GM19452 (cell line): Measurements from ENCODE around the gene MS4A6E.
"Not testable (repeated sequence)": the region's sequence is repeated elsewhere in the genome, so short reads cannot be mapped to it uniquely, and the experiment has no call there.

ENCODE experiments used
- ATAC-seq: cut with Tn5 transposase; IDR thresholded peaks from one replicate; pipeline ENCODE4 v1.9.1; 2021; ENCODE audit not compliant: unreplicated experiment

Gene MS4A6E

DNA sequence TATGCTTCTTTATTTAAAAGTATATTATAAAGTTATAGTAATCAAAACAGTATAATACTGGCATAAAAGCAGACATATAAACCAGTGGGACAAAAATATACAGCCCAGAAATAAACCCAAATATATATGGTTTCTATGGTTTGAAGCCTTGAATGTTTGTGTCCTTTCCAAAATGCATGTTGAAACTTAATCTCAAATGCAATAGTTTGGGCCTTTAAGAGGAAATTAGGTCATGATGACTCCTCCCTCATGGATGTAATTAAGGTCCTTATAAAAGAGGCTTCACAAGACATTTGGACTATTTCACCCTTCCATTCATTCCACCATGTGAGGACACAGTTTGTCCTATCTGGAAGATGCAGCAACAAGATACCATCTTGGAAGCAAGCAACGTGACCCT is at the start of gene MS4A6E:
Gene MS4A6E (plus strand): TSS at position 301 of the 400 bp plus-strand sequence. CDS start 7,641 bp downstream, outside the sequence.
- no peak for ATAC-seq

DNA sequence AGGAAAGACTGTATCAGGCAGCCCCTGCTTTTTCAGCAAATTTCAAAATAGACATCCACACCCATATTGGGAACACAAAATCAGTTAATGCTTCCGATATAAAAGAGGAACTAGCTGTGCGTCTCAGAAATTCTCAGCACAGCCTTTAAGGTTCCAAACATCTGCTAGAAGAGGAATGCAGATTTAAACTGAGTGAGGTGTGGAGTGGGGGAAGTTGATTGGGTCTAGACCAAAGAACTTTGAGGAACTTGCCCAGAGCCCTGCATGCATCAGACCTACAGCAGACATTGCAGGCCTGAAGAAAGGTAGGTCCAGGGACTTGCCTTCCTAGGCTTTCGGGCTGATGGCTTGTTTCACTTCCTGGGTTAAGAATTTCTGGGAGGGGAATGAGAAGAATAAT is 46.6 kb upstream of the MS4A6E start, which contains the start of gene MS4A4A:
Gene MS4A4A (plus strand): TSS at position 255 of the 400 bp plus-strand sequence. CDS start 10 bp downstream, at position 265.
- ATAC-seq = no peak

- no peak for ATAC-seq
Observed at GRCh38 chr11:60281485-60281884, 45.6 kb upstream of the MS4A6E start.

- ATAC-seq = no peak
Observed at GRCh38 chr11:60282286-60282685, 44.8 kb upstream of the MS4A6E start.

DNA sequence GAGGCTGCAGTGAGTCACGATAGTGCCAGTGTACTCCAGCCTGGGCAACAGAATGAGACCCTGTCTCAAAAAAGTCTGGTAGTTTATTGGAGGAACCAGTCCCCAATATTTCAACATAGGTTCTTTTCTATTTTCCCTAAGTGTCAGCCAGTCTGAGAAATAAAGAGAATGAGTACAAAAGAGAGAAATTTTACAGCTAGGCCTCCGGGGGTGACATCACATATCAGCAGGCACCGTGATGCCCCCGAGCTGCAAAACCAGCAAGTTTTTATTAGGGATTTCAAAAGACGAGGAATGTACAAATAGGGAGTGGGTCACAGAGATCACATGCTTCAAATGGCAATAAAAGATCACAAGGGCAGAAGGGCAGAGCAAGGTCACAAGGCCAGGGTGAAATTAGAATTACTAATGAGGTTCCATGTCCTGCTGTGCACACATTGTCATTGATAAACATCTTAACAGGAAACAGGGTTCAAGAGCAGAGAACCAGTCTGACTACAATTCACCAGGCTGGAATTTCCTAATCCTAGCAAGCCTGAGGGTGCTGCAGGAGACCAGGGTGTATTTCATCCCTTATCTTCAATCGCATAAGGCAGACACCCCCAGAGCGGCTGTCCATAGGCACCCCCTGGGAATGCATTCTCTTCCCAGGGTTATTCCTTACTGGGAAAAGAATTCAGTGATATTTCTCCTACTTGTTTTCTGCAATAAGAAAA is 41.5 kb upstream of the MS4A6E start:
- ATAC-seq = not testable (repeated sequence)

GRCh38 chr11:60288531-60288930 is 38.5 kb upstream of the MS4A6E start:
- ATAC-seq = no peak

GRCh38 chr11:60292145-60292544 is 34.9 kb upstream of the MS4A6E start:
- ATAC-seq = no peak

DNA sequence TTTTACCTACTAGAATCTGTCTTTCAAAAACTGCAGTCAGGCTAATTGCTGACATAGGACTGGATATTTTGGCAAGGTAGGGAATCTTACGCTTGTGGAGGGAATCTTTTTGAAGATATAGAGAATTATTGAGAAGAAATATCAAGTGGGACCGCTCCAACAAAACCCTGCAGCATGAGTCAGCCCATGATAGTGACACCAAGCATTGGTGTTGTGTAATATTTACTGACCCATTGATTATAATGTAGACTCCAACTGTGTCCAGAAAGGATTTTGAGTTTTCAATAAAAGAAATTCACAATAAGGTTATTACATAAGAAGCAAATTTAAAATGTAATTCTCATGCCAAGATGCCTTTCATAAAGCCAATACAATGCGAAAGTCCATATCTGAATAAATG is 25.9 kb upstream of the MS4A6E start:
- no peak for ATAC-seq

- not testable (repeated sequence) for ATAC-seq
Observed at GRCh38 chr11:60301884-60302283, 25.2 kb upstream of the MS4A6E start.

DNA sequence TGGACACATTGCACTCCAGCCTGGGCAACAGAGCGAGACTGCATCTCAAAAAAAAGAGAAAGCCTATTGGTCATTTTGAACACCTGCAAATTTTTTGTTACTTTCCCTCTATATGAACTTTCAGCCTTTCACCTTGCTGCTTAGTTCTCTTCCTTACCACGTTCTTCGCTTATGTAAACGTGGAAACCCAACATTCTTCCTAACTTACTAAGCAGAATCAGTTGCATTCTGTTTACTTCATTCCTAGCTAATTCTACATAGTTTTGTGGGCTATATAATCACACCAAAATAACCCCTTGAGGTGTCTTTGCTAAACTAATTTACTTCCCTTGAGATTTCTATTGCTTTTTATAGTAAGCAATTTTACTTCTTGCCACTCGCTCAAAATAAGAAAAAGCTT is 23.4 kb upstream of the MS4A6E start:
- ATAC-seq = no peak

DNA sequence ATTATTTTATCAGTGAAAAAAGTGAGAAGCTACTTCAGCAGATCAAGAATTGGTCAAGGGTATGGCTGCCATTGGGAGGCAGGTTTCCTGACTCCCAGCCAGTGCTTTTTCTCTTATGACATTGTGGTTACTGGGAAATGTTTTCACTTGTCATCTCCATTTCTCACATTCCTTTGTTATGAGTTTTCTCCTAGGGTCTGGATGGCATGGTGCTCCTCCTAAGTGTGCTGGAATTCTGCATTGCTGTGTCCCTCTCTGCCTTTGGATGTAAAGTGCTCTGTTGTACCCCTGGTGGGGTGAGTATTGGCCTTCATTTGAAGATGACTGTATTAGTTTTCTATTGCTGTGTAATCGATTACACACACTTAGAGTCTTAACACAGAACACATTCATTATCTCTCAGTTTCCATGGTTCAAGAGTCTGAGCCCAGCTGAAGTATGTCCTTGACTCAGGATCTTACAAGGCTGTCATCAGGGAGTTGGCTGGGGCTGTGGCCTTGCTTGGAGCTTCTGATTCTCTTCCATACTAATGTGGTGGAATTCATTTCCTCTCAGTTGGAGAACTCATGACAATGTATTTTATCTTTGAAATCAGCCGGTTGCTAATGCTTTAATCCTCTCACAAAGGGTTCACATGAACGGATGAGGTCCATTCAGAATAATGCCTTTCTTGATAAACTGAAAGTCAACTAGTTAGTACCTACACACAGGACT is 21.0 kb upstream of the MS4A6E start:
- ATAC-seq = no peak

GRCh38 chr11:60307507-60308195 is 19.4 kb upstream of the MS4A6E start:
- no peak for ATAC-seq

- ATAC-seq = peak; percentile 40
Observed at GRCh38 chr11:60310407-60310998, 16.6 kb upstream of the MS4A6E start.

DNA sequence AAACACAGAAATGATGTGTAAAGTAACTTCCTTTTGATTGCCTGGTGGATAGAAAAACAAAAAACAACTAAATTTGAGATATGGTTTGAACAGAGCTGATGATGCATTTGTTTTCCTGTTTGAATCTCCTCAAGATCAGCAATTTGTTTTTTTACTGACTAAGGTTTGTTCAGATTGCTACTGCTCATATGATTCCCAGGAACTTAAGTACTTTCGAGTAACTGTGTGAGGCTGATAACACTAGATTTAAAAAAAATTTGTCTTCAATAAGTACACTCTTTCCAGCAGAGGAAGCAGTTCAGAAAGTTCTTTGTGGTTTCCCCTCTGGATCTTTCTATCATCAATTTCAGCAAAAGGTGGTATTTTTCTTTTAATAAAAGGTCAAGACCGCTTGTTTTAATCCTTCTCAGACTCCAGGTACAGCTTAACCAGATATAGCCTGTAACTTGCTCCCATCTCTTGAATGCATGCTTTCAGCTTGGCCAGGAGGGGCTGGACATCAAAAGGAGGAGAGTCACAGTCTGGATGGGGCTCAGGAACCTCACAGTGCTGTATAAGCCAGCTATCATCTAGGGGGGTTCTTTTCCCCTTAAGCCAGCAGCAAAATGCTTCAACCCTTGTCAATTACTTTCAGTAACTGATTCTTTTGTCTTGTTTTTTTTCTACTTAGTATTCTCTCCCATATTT is 12.3 kb upstream of the MS4A6E start:
- ATAC-seq = no peak

DNA sequence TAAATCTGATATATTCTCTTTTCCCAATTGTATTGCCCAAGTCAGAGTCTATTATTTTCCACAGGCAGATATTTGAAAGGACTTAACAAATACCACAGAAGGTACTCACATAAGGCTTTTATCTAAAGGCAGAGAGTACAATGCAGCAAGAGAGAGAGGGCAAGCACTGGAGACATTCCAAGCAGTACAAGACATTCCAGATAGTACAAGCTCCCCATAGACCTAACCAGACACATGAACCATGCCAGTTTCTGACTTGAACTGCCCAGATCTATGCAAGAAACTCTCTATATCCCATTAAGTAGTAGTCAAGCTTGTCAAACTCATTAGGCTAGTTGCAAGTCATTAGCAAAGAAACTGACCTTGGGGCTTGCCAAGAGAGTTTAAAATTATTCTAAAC is 11.2 kb upstream of the MS4A6E start:
- no peak for ATAC-seq

DNA sequence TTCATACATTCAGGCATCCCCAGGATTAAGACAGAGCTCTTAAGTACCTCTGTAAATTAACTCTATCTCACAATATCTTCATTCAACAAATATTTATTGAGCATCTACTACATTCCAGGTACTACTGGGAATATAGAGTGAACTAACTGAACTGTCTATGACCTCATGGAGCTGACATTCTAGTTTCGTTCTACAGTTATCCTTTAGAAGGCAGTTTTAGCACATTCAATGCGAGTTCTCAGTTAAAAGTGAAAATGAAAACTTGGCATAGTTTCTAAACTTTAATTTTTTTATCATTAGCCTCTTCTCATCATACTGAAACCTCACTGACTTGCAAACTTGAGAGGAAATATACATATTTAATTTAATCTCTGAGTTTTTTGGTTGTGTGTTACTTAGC is 10.7 kb upstream of the MS4A6E start:
- no peak for ATAC-seq

DNA sequence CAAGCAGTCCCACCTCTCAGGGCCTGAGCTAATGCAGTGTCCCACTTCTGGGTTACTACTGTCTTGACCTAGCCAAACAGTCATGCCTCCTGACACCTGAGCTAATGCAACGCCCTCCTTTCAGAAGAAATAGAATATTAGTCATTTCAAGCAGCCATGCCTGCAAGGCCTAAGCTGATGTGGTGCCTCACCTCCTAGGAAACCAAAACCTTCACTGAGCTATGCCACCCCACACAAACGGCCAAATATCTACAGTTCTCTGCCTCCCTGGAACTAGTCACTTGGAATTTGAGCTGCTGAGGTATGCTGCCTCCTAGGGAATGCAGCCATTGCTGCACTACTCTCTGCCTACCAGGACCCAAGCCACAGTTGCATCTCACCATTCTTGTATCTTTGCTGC is 8.3 kb upstream of the MS4A6E start:
- ATAC-seq = no peak

GRCh38 chr11:60321051-60321450 is 6.0 kb upstream of the MS4A6E start:
- no peak for ATAC-seq

- no peak for ATAC-seq
Observed at GRCh38 chr11:60328460-60328859, 1.4 kb downstream of the MS4A6E start.

GRCh38 chr11:60332846-60333245 is 5.8 kb downstream of the MS4A6E start:
- no peak for ATAC-seq
